HG02852 (cell line): ENCODE measurements around the gene CCDC85A.

Source experiments
- ATAC-seq: cut with Tn5 transposase; IDR thresholded peaks from one replicate; pipeline ENCODE4 v1.9.1; 2021; ENCODE audit warnings: mild to moderate bottlenecking, moderate library complexity; ENCODE audit not compliant: unreplicated experiment

The CCDC85A gene

DNA sequence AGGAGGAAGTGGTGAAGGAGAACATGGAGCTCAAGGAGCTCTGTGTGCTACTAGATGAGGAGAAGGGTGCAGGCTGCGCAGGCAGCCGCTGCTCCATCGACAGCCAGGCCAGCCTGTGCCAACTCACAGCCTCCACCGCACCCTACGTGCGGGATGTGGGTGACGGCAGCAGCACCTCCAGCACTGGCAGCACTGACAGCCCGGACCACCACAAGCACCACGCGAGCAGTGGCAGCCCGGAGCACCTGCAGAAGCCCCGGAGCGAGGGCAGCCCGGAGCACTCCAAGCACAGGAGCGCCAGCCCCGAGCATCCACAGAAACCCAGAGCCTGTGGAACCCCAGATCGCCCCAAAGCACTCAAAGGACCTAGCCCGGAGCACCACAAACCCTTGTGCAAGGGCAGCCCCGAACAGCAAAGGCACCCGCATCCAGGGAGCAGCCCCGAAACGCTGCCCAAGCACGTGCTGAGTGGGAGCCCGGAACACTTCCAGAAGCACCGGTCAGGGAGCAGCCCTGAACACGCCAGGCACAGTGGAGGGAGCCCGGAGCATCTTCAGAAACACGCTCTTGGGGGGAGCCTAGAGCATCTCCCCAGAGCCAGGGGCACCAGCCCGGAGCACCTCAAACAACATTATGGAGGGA, 9.0 kb downstream of the CCDC85A start:
- ATAC-seq, result no peak

DNA sequence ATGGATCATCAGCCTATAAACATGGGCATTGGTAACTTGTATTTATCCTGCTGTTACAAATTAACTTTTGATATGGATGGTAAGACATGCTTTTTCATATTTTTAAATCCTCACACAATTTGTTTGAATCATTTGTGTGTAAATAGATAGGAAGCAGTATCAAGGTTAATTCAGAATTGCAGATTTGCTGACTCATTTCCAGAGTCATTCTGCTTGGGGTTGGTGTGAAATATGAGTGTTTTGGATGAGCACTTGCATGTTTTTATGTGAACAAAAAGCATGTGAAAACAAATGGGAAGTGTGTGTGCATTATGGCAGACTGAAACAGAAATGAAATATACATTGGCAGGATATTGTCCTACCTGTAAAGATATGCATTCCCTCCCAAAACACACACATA, 11.8 kb downstream of the CCDC85A start:
- no peak for ATAC-seq

- no peak for ATAC-seq
These were observed 14.0 kb downstream of the CCDC85A start for GRCh38 chr2:56197816-56198215.

GRCh38 chr2:56198936-56199335, 15.1 kb downstream of the CCDC85A start:
- no peak for ATAC-seq

DNA sequence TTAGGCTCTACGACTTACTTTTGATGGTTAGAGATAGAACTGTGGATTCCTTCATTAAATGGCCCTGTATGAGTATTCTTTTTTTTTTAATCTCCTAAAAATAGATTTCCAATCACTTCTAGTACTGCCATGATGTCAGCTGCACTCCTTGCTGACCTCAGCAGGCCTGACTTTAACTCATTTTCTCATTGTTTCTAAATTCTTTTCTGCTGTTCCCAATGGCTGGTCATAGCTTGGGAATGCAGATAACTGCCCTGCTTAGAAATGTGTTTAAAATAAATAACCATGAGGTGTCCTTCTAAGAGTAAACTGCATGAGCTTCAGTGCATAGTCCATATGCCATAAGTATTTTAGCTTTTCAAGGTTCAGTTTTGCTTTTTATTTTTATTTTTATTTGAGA, 15.7 kb downstream of the CCDC85A start:
- ATAC-seq, result no peak

DNA sequence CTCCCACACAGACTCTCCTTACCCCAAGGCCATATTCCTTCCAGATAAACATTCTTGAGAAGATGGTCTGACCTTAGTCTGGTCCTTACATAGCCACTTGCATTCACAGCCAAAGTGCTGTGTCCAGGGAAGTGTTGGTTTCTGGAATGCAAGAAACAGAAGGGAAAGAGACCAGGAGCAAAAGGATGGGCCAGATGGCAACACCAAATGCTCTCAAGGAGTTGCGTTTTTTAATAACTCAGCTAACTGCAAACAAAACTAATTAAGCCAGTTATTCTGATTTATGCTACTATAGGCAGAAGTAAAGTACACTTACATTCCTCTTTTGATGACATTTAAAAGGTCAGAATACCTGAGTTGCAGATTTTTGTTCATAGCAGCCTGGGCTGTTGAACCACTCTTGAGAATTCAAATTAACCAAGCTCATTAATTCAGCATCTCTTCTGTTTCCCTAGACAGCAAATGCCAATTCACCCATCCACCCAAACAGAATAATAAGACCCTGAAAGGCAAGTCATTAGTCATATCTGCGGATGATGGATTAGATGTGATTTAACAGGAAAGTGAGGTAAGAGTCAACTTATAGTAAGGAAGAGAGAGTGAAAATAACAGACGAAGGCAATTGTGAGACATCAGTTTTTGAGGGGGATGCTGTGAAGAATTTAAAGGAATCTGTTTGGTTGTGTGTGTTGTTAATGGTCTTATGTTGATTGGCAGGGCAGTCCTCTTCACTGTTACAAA, 18.8 kb downstream of the CCDC85A start:
- ATAC-seq, result no peak

GRCh38 chr2:56204556-56204955, 20.8 kb downstream of the CCDC85A start:
- ATAC-seq, result no peak

- ATAC-seq, result no peak
These were observed 22.5 kb downstream of the CCDC85A start for GRCh38 chr2:56206250-56206649.

DNA sequence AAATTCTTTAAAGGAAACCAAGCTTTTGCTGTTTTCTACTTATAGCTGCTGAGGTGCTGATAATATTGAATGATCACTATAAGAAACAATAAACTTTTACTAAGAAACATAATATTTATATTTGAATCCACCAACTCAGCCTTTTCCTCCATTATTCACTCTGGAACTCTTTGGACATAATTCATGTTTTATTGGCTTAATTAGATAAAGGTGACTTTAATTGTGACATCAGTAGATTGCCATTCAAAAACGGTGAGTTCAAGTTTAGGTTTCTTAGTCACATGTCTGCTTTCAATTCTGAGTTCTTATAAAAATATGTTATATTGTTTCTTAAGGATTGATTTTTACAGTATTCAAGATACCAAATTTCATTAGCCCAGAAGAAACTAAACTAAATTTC, 24.0 kb downstream of the CCDC85A start:
- no peak for ATAC-seq

- ATAC-seq, result no peak
These were observed 24.6 kb downstream of the CCDC85A start for GRCh38 chr2:56208380-56208779.

- no peak for ATAC-seq
These were observed 25.9 kb downstream of the CCDC85A start for GRCh38 chr2:56209701-56210100.

GRCh38 chr2:56210291-56210690, 26.5 kb downstream of the CCDC85A start:
- ATAC-seq, result no peak

GRCh38 chr2:56211048-56211447, 27.3 kb downstream of the CCDC85A start:
- ATAC-seq, result no peak

DNA sequence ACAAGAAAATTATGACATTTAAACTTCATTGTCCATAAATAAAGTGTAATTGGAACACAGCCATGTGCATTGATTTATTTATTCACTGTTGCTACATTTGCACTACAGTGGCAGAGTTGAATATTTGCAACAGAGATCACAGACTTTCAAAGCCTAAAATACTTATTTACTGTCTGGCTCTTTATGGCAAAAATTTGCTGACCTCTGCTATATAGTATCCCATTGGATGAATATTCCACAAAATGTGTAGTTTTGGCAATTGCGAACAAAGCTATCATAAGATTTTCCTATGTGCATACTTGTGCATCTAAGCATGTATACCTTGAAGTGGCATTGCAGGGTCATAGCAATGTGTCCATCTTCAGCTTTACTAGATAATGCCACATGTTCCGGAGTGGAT, 32.1 kb downstream of the CCDC85A start:
- ATAC-seq, result no peak

DNA sequence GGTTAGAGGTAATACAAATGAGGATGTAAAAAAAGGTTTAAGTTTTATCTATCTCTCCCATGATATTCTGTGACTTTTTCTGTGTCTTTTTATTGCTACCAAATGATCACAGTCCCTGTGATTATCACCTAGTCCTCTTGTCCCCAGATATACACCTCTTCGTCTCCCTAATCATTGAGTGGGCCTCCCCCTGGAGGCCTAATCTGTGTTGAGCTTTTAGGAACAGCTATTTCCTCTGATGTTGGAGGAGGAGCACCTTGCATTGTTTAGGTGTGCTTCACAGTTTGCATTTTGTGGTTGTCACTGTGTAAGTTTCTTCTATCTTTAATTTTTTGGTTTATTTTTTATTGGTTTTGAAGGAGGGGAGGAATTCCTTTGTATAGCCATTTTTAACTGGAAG, 33.3 kb downstream of the CCDC85A start:
- no peak for ATAC-seq

- ATAC-seq, result no peak
These were observed 38.7 kb downstream of the CCDC85A start for GRCh38 chr2:56222481-56222880.

- no peak for ATAC-seq
These were observed 40.5 kb downstream of the CCDC85A start for GRCh38 chr2:56224316-56224715.

GRCh38 chr2:56227811-56228210, 44.0 kb downstream of the CCDC85A start:
- ATAC-seq, result no peak

GRCh38 chr2:56229397-56230060, 45.7 kb downstream of the CCDC85A start:
- ATAC-seq, result no peak

DNA sequence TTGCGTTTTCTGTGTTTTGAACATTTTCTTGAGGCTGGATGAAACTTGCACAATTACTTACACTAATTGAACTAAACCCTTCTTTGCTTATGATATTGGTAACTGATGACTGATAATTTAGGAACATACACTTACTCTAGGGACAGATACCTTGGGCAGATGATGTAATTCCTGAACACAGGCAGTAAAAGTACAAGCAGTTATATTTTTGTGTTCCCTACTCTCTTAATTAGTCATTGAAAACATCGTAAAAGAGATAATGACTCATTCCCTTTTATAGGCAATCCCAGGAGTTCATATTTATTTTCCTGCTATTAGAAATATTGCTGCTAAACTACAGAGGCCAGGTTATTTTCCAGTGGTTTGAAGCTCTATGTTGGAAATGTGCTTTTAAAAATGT, 46.4 kb downstream of the CCDC85A start:
- no peak for ATAC-seq

DNA sequence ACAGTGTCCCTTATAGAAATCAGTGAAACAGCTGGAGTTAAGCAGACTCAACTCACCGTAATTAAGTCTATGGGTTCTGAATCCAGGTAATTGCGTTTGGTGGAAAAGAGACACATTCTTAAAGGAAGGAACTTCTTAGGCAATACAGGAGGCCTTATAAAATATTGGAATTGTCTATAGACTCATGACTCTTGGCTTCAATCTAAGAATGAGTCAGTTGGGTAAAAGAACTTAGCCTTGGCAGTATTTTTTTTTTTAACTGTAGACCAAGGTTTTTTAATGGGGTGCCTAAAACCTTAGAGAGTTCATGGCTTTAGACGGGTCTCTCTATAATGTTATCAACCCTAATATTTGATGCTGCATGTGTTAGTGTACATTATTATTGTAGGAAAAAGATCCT, 47.6 kb downstream of the CCDC85A start:
- no peak for ATAC-seq

GRCh38 chr2:56232912-56233311, 49.1 kb downstream of the CCDC85A start:
- no peak for ATAC-seq
